Measurements from ENCODE around the gene EPN2. TPM values are rescaled to one million over a fixed set of nuclear protein-coding genes. Genes with fewer than 3 reads are reported as not detected.

The EPN2 gene
- total and polyA plus RNA-seq, 2 experiments from 2014 or later, result 34.0 to 149 TPM

DNA sequence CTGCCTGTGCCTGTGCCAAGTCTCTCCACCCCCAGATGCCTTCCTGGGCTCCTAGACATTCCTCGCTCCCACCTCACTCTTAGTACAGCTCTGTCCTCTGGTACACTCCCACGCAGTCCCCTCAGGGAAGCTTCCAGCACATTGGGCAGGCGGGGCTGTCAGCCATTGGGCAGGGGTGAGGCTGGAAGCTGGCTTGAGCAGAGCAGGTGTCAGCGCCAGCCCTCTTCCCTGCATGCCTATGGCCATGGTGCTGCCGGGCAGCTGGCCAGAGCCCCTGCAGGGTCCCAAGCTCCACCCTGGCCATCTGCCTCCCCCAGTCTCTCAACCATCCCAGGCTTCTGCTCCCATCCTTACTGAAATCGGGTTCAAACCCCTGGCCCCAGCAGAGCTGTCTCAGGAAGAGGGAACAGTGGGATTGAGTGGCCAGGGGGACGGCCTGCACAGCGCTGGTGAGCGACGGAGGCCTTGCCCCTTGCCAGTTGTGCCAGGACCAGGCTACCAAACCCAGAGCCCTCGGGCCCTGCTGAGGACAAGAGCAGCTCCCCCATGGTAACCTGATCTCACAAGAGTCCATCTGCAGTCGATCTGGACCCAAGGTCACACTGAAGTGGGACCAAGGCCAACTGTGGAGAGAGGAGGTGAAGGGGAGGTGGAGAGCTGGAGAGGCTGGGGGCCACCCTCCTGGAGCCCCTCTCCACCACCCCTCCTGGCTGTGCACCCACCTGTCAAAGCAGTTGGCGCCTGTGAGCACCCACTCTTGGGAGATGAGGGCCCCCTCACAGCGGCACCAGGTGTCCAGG, 127.7 kb downstream of the EPN2 start:
- H3K4me3 Mint-ChIP-seq, result no peak overlapping the region
- TF ChIP-seq STAT1 (IDR thresholded peaks at IDR 0.05; ENCODE audit: unreplicated experiment) (no peak), NANOG (IDR thresholded peaks at IDR 0.05; ENCODE audit: borderline replicate concordance) (no peak), POLR2AphosphoS5 (IDR thresholded peaks at IDR 0.05; ENCODE audit: low read depth) (no peak), CREB1 (CRISPR knock-in tag; IDR thresholded peaks at IDR 0.05; ENCODE audit: low read depth) (no peak), CTCF (conservative IDR thresholded peaks at IDR 0.05; ENCODE audit: low read depth in 2 of 2) (no peak), EZH2 (IDR thresholded peaks at IDR 0.05; ENCODE audit: low read depth, unreplicated experiment) (no peak), ZNF331 (CRISPR knock-in tag; IDR thresholded peaks at IDR 0.05; ENCODE audit: low read depth) (no peak), ZNF114 (CRISPR knock-in tag; IDR thresholded peaks at IDR 0.05) (no peak), ZNF462 (CRISPR knock-in tag; IDR thresholded peaks at IDR 0.05) (no peak), EZH2phosphoT487 (IDR thresholded peaks at IDR 0.05; ENCODE audit: unreplicated experiment) (no peak), JUNB (IDR thresholded peaks at IDR 0.05; ENCODE audit: unreplicated experiment) (no peak)
- TF ChIP-seq, protein P1, sequence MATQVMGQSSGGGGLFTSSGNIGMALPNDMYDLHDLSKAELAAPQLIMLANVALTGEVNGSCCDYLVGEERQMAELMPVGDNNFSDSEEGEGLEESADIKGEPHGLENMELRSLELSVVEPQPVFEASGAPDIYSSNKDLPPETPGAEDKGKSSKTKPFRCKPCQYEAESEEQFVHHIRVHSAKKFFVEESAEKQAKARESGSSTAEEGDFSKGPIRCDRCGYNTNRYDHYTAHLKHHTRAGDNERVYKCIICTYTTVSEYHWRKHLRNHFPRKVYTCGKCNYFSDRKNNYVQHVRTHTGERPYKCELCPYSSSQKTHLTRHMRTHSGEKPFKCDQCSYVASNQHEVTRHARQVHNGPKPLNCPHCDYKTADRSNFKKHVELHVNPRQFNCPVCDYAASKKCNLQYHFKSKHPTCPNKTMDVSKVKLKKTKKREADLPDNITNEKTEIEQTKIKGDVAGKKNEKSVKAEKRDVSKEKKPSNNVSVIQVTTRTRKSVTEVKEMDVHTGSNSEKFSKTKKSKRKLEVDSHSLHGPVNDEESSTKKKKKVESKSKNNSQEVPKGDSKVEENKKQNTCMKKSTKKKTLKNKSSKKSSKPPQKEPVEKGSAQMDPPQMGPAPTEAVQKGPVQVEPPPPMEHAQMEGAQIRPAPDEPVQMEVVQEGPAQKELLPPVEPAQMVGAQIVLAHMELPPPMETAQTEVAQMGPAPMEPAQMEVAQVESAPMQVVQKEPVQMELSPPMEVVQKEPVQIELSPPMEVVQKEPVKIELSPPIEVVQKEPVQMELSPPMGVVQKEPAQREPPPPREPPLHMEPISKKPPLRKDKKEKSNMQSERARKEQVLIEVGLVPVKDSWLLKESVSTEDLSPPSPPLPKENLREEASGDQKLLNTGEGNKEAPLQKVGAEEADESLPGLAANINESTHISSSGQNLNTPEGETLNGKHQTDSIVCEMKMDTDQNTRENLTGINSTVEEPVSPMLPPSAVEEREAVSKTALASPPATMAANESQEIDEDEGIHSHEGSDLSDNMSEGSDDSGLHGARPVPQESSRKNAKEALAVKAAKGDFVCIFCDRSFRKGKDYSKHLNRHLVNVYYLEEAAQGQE (IDR thresholded peaks at IDR 0.05; ENCODE audit: unreplicated experiment), result no peak
- TF ChIP-seq, protein P2, sequence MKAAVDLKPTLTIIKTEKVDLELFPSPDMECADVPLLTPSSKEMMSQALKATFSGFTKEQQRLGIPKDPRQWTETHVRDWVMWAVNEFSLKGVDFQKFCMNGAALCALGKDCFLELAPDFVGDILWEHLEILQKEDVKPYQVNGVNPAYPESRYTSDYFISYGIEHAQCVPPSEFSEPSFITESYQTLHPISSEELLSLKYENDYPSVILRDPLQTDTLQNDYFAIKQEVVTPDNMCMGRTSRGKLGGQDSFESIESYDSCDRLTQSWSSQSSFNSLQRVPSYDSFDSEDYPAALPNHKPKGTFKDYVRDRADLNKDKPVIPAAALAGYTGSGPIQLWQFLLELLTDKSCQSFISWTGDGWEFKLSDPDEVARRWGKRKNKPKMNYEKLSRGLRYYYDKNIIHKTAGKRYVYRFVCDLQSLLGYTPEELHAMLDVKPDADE (IDR thresholded peaks at IDR 0.05), result no peak
- H4K20me1 ChIP-seq (replicated peaks; ENCODE audit: insufficient read depth), result no peaks in the 10 kb centered on the region
- H3K27me3 ChIP-seq (ENCODE audit: insufficient read depth), result no peaks in the 10 kb centered on the region
- peaks cover 6% of the 10 kb centered on the region for H3K27me3 Mint-ChIP-seq (ENCODE audit: insufficient read depth, low read depth, poor library complexity)
- no peaks in the 10 kb centered on the region for H3K9me2 ChIP-seq (ENCODE audit: insufficient read depth)
- no peak overlapping the region for H2AFZ ChIP-seq
- DNase-seq (ENCODE audit: low spot score) (no peak), ATAC-seq (no peak)
- peaks cover 11% of the 10 kb centered on the region for H3K4me1 ChIP-seq (ENCODE audit: insufficient read depth)
- no peaks in the 10 kb centered on the region; the same call in 2 of the 3 replicates for H3K9me3 Mint-ChIP-seq
- no peak overlapping the region for H3K27ac Mint-ChIP-seq
- H3K36me3 Mint-ChIP-seq (ENCODE audit: low read depth), result no peaks in the 10 kb centered on the region; the same call in 2 of the 3 replicates
- H3K27ac ChIP-seq (ENCODE audit: low read depth), result no peak overlapping the region
- peaks cover 14% of the 10 kb centered on the region for H3K4me1 Mint-ChIP-seq
- H3F3A ChIP-seq (replicated peaks; ENCODE audit: low read depth), result no peaks in the 10 kb centered on the region
- H3K4me2 ChIP-seq, result no peak overlapping the region
- H3K36me3 ChIP-seq (ENCODE audit: insufficient read depth), result no peaks in the 10 kb centered on the region
- H3K4me3 ChIP-seq, result no peak overlapping the region
- no peaks in the 10 kb centered on the region for H3K79me2 ChIP-seq (replicated peaks; ENCODE audit: insufficient read depth)
